ENCODE data around the gene MEMO1.

Gene MEMO1

GRCh38 chr2:31832363-31832762 lies 178.4 kb downstream of the MEMO1 start:
- ChIA-PET CTCF (no interaction called here), POLR2A (no interaction called here)
- no peak for DNase-seq (ENCODE audit: extremely low spot score)
- TF ChIP-seq BHLHE40 (IDR thresholded peaks at IDR 0.05; ENCODE audit: borderline replicate concordance): no peak

DNA sequence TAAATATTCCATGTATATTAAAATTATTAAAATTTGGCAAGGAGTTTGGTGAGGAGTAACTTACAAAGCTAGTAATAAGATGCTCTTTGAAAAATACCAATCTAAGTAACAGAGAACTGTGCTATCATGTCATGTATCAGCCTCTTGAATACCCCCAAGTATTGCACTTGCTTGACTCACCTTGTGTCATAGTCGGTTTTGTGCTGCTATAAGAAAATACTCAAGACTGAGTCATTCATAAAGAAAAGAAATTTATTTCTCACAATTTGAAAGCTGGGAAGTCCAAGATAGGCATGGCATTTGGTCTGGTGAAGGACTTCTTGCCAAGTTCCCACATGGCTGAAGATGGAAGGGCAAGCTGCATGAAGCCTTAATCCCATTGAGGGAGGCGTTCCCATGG lies 179.2 kb downstream of the MEMO1 start:
- CTCF ChIA-PET: no interaction called here
- POLR2A ChIA-PET: no interaction called here
- TF ChIP-seq ZNF384 (IDR thresholded peaks at IDR 0.05): no peak
- no peak for TF ChIP-seq PKNOX1 (IDR thresholded peaks at IDR 0.05)
- no peak for TF ChIP-seq NFRKB (IDR thresholded peaks at IDR 0.05)
- no peak for TF ChIP-seq FOXK2 (IDR thresholded peaks at IDR 0.05)
- no peak for TF ChIP-seq LEF1 (IDR thresholded peaks at IDR 0.05; ENCODE audit: borderline replicate concordance)
- no peak for TF ChIP-seq FOXA1 (IDR thresholded peaks at IDR 0.05)
- no peak for TF ChIP-seq TARDBP (IDR thresholded peaks at IDR 0.05)
- no peak for TF ChIP-seq BHLHE40 (IDR thresholded peaks at IDR 0.05; ENCODE audit: borderline replicate concordance)
- TF ChIP-seq L3MBTL2 (conservative IDR thresholded peaks at IDR 0.05): no peak
- TF ChIP-seq CTBP1 (IDR thresholded peaks at IDR 0.05; ENCODE audit: borderline replicate concordance): no peak
- no peak for TF ChIP-seq FOXM1 (IDR thresholded peaks at IDR 0.05; ENCODE audit: borderline replicate concordance)
- no peak for TF ChIP-seq SP1 (IDR thresholded peaks at IDR 0.05)
- no peak for DNase-seq (ENCODE audit: extremely low spot score)

GRCh38 chr2:31828891-31829290 lies 181.9 kb downstream of the MEMO1 start:
- ChIA-PET CTCF (no interaction called here), POLR2A (no interaction called here)
- no peak for TF ChIP-seq LEF1 (IDR thresholded peaks at IDR 0.05; ENCODE audit: borderline replicate concordance)
- DNase-seq (ENCODE audit: extremely low spot score): no peak

GRCh38 chr2:31823558-31823957 lies 187.2 kb downstream of the MEMO1 start:
- POLR2A ChIA-PET: no interaction called here
- CTCF ChIA-PET: no interaction called here
- no peak for DNase-seq (ENCODE audit: extremely low spot score)
- TF ChIP-seq LEF1 (IDR thresholded peaks at IDR 0.05; ENCODE audit: borderline replicate concordance): no peak
- TF ChIP-seq FOXK2 (IDR thresholded peaks at IDR 0.05): no peak
- no peak for TF ChIP-seq ZNF384 (IDR thresholded peaks at IDR 0.05)
- TF ChIP-seq ELF4 (IDR thresholded peaks at IDR 0.05): no peak
- TF ChIP-seq BHLHE40 (IDR thresholded peaks at IDR 0.05; ENCODE audit: borderline replicate concordance): no peak
- no peak for TF ChIP-seq HDGF (IDR thresholded peaks at IDR 0.05; ENCODE audit: borderline replicate concordance)
- no peak for TF ChIP-seq CTBP1 (IDR thresholded peaks at IDR 0.05; ENCODE audit: borderline replicate concordance)
- no peak for TF ChIP-seq PKNOX1 (IDR thresholded peaks at IDR 0.05)
- TF ChIP-seq NFRKB (IDR thresholded peaks at IDR 0.05): no peak
- TF ChIP-seq SP1 (IDR thresholded peaks at IDR 0.05): no peak
- TF ChIP-seq FOXM1 (IDR thresholded peaks at IDR 0.05; ENCODE audit: borderline replicate concordance): no peak
- no peak for TF ChIP-seq FOXA1 (IDR thresholded peaks at IDR 0.05)
- TF ChIP-seq TARDBP (IDR thresholded peaks at IDR 0.05): no peak

DNA sequence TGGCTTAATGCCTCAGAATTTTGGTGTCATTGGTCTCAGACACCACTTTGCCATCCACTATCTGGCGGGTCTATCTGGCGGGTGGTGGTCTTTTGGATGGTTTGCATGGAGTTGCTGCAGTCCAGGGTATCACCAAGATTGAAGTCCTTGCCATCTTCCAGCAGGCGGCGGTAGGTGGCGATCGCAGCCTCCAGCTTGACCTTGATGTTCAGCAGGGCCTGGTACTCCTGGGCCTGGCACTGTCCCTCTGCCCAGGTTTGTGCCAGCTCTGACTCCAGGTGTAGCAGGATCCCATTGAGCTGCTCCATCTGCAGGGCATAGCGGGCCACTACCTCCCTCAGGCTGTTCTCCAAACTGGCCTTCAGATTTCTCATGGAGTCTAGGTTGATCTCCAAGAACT lies 188.2 kb downstream of the MEMO1 start:
- ChIA-PET POLR2A (no interaction called here), CTCF (no interaction called here)
- DNase-seq (ENCODE audit: extremely low spot score): no peak
- no peak for TF ChIP-seq CTBP1 (IDR thresholded peaks at IDR 0.05; ENCODE audit: borderline replicate concordance)
- TF ChIP-seq TARDBP (IDR thresholded peaks at IDR 0.05): no peak
- no peak for TF ChIP-seq PKNOX1 (IDR thresholded peaks at IDR 0.05)
- TF ChIP-seq SUZ12 (IDR thresholded peaks at IDR 0.05): no peak
- TF ChIP-seq LEF1 (IDR thresholded peaks at IDR 0.05; ENCODE audit: borderline replicate concordance): no peak
- TF ChIP-seq ARNT (IDR thresholded peaks at IDR 0.05): no peak
- TF ChIP-seq FOXA1 (IDR thresholded peaks at IDR 0.05): no peak
- no peak for TF ChIP-seq BHLHE40 (IDR thresholded peaks at IDR 0.05; ENCODE audit: borderline replicate concordance)
- TF ChIP-seq HDGF (IDR thresholded peaks at IDR 0.05; ENCODE audit: borderline replicate concordance): no peak
- TF ChIP-seq FOXM1 (IDR thresholded peaks at IDR 0.05; ENCODE audit: borderline replicate concordance): no peak
- no peak for TF ChIP-seq NFRKB (IDR thresholded peaks at IDR 0.05)
- no peak for TF ChIP-seq ELF4 (IDR thresholded peaks at IDR 0.05)
- no peak for TF ChIP-seq ZNF384 (IDR thresholded peaks at IDR 0.05)
